PC-3 (cell line): ENCODE measurements around the gene RPS27L.

Source experiments
- EZH2 ChIP-seq: fragments of 300-600 bp; sonication (generic); IDR thresholded peaks from one replicate; pipeline ENCODE4 v1.6.1; 2017; ENCODE audit warnings: antibody characterized with exemption, mild to moderate bottlenecking, low read length; ENCODE audit not compliant: unreplicated experiment
- TF ChIP-seq, protein P1 (sequence below): fragments of 300-600 bp; sonication (generic); conservative IDR thresholded peaks from 2 replicates; pipeline ENCODE4 v1.5.1; 2017; ENCODE audit warnings: antibody characterized with exemption, low read depth, mild to moderate bottlenecking, low read length

DNA sequence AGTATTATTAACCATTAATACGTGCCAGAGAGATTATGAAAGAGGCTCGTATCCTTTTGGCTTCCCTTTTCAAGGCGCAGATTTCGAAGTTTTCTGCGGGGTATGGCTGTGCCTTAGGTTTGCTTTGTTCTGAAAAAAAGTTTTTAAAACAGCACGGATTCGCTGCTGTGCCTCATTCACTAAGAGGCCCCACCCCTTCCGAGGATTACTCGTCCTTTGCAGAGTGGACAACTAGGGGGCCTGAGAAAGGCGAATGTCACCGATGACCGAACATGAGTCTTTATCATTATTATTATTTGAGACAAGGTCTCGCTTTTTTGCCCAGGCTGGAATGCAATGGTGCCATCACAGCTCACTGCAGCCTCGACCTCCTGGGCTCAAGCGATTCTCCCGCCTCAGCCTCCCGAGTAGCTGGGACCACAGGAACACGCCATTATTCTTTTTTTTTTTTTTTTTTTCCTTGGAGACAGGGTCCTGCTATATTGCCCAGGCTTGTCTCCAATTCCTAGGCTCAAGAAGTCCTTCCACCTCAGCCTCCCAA is 684 bp upstream of the RPS27L start:
- TF ChIP-seq, protein P1, sequence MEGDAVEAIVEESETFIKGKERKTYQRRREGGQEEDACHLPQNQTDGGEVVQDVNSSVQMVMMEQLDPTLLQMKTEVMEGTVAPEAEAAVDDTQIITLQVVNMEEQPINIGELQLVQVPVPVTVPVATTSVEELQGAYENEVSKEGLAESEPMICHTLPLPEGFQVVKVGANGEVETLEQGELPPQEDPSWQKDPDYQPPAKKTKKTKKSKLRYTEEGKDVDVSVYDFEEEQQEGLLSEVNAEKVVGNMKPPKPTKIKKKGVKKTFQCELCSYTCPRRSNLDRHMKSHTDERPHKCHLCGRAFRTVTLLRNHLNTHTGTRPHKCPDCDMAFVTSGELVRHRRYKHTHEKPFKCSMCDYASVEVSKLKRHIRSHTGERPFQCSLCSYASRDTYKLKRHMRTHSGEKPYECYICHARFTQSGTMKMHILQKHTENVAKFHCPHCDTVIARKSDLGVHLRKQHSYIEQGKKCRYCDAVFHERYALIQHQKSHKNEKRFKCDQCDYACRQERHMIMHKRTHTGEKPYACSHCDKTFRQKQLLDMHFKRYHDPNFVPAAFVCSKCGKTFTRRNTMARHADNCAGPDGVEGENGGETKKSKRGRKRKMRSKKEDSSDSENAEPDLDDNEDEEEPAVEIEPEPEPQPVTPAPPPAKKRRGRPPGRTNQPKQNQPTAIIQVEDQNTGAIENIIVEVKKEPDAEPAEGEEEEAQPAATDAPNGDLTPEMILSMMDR, result no peak
- TF ChIP-seq EZH2, result no peak
